ENCODE results near the gene IGLL1.
"Not testable (repeated sequence)": the region's sequence is repeated elsewhere in the genome, so short reads cannot be mapped to it uniquely, and the experiment has no call there.

IGLL1 gene

DNA sequence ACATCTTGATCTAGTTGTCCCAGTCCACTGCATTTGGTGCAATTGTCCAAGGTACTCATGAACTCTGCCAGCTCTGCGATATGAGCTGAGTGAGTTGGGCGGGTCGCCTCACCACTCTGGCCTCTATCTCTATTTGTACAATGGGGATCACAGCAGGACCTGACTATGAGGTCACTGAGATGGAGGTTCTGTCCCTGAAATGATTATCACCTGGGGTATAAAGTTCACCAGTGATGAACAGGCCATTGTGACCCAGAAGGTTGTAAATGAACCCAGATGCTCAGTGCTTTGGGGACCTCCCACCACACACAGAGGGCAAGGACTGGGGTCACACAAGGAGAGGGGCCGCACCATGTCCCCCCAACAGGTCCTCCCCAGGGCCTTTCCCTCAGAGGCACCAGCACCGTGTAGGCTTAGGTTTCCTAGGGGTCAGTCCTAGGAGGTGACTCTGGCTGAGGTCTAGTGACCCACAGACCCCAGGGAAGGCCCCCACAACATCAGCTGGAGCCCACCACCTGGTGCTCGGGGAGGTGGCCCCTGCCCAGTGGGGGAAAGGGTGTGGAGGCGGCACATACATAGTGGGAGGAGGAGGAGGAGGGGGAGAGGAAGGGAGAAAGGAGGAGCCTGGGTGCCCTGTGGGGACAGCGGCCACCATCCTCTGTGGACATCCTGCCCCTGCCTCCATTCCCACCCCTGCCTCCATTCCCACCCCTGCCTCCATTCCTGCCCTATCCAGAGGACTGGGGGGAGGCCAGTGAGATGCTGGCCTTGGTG lies 25.0 kb upstream of the IGLL1 start:
- TF ChIP-seq MYC (IDR thresholded peaks at IDR 0.05; ENCODE audit: low read depth, low read length) (no peak), POLR2A (IDR thresholded peaks at IDR 0.05; ENCODE audit: extremely low read depth, insufficient read length) (no peak)
- TF ChIP-seq, protein P1, sequence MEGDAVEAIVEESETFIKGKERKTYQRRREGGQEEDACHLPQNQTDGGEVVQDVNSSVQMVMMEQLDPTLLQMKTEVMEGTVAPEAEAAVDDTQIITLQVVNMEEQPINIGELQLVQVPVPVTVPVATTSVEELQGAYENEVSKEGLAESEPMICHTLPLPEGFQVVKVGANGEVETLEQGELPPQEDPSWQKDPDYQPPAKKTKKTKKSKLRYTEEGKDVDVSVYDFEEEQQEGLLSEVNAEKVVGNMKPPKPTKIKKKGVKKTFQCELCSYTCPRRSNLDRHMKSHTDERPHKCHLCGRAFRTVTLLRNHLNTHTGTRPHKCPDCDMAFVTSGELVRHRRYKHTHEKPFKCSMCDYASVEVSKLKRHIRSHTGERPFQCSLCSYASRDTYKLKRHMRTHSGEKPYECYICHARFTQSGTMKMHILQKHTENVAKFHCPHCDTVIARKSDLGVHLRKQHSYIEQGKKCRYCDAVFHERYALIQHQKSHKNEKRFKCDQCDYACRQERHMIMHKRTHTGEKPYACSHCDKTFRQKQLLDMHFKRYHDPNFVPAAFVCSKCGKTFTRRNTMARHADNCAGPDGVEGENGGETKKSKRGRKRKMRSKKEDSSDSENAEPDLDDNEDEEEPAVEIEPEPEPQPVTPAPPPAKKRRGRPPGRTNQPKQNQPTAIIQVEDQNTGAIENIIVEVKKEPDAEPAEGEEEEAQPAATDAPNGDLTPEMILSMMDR (IDR thresholded peaks at IDR 0.05; ENCODE audit: low read depth, low read length): no peak
- TF ChIP-seq, protein P2, sequence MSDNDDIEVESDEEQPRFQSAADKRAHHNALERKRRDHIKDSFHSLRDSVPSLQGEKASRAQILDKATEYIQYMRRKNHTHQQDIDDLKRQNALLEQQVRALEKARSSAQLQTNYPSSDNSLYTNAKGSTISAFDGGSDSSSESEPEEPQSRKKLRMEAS (IDR thresholded peaks at IDR 0.05; ENCODE audit: low read depth, low read length): no peak
- H3K4me3 ChIP-seq (ENCODE audit: low read depth, low read length): no peak overlapping the region
- DNase-seq (ENCODE audit: low read depth): no peak

DNA sequence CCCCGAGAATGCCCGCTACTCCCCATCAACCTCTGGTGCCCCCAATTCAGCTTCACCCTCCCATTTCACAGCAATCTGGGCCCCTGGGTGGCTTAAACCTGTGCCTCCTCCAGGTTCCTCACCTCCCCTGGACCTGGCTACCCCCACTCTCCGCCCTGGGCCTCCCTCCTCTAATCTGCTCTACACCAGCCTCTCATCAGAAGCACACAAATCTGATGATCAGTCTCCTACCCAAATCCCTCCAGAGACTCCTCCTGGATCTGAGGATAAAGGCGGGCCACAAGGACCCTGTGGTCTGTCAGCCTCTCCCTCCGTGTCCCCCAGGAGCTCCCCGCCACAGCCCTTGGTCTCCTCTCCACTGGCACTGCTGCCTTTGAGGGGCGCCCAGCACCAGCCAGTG lies 23.2 kb upstream of the IGLL1 start:
- DNase-seq (ENCODE audit: low read depth): no peak
- TF ChIP-seq MYC (IDR thresholded peaks at IDR 0.05; ENCODE audit: low read depth, low read length): no peak
- TF ChIP-seq, protein P1 (IDR thresholded peaks at IDR 0.05; ENCODE audit: low read depth, low read length): no peak
- no peak for TF ChIP-seq POLR2A (IDR thresholded peaks at IDR 0.05; ENCODE audit: extremely low read depth, insufficient read length)
- no peak overlapping the region for H3K4me3 ChIP-seq (ENCODE audit: low read depth, low read length)

DNA sequence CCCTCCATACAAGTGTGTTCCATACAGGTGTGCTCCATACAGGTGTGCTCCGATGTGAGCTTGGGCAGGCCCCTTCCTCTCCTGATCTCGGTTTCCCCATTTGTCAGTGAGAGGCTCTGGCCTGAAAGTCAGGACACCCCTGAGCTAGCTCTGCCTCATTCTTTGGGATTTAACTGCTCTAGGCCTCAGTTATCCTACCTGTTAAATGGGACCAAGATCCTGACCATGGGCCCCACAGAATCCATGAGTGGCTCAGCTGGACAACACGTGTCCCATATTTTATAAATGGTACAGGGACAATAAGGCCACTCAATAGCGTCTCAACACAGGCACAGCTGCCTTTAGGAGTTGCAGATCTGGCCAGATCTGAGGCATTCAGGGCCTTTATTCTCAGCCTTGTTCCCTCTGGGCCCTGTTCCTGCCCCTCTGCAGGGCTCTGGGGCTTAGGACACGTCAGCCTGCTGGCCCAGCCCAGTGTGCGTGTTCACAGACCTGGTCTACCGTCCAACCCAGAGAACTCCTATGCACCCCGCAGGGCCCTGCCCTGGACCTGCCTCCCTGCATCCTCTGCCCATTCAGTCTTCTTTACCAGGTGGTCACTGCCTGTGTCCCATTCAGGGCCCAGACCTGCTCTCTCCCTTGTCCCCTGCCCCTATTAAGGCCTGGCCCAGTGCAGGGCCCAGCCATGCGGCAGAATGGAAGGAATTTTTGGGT lies 18.9 kb upstream of the IGLL1 start:
- H3K4me3 ChIP-seq (ENCODE audit: low read depth, low read length): no peak overlapping the region
- TF ChIP-seq, protein P2 (IDR thresholded peaks at IDR 0.05; ENCODE audit: low read depth, low read length): no peak
- TF ChIP-seq MYC (IDR thresholded peaks at IDR 0.05; ENCODE audit: low read depth, low read length): no peak
- TF ChIP-seq, protein P1 (IDR thresholded peaks at IDR 0.05; ENCODE audit: low read depth, low read length): no peak
- TF ChIP-seq POLR2A (IDR thresholded peaks at IDR 0.05; ENCODE audit: extremely low read depth, insufficient read length): no peak
- DNase-seq (ENCODE audit: low read depth): no peak

DNA sequence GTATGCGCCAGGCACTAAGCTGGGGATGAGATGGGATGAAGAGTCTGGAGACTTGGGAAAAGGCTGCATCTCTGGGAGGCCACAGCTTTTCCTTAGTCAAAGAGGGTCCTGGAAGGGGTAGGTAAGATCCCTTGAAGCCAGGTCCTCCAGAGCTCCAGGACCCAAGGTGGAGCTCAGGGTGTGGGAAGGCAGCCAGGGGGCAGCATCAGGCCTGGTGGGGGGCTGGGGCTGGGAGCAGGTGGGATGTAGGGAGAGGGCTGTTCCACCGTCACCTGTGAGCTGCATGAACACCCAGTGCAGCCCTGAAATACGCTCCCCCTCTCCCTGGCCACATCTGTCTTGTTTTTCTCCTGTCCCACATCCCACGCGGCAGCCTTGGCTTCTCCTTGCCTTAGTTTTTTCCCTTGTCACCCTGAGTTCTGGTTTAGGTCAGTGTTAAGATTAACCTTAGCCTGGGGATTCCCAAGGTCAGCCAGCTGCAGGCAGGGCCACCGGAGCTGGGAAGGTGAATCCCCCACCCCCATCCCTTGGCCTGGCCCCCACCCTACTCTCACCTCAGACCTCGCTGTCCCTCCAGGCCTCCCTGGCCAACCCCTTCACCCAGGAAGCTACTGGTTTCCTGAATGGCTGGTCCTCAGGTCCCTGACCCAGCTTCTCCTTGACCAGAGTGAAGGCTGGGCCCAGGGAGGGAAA lies 17.6 kb upstream of the IGLL1 start:
- H3K4me3 ChIP-seq (ENCODE audit: low read depth, low read length); DNase-seq (ENCODE audit: low read depth): not testable (repeated sequence)

DNA sequence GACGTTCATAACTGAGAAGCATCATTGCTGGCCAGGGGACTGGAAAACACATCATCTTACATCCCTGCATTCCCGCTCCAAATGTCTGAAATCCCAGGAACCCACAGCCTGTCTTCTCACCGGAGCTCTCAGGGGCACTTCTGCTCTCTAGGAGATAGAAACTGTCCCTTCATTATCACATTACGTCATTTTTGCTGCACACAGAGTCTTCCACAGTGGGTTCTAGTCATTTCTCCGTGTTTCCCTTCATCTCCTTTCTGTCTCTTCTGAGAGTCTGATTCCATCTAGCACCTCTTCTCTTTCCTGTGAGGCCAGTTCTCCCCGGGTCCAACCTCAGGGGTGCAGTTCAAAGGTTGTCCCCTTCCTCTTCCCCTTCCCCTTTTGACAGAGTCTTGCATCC lies 15.8 kb upstream of the IGLL1 start:
- not testable (repeated sequence) for DNase-seq (ENCODE audit: low read depth); H3K4me3 ChIP-seq (ENCODE audit: low read depth, low read length)

DNA sequence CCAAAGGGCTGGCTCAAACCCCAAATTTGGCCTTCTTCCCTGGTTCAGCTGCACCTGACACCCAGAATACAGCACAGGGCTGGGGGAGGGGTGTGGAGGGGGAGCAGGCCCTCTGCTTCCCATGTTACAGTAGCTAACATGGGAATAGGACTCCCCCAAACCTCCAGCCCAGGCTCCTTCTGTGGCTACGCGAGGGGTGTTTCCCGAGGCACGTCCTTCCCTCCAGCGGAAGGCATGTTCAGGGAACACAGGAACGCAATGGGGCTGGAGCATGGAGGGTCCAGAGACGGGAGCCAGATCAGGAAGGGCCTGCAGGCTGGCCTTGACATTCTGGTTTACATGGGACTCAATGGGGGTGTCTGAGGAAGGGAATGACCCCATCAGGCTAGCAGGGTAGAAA lies 11.8 kb upstream of the IGLL1 start:
- H3K4me3 ChIP-seq (ENCODE audit: low read depth, low read length): no peak overlapping the region
- no peak for DNase-seq (ENCODE audit: low read depth)
- no peak for TF ChIP-seq MYC (IDR thresholded peaks at IDR 0.05; ENCODE audit: low read depth, low read length)
- TF ChIP-seq, protein P1 (IDR thresholded peaks at IDR 0.05; ENCODE audit: low read depth, low read length): no peak
- no peak for TF ChIP-seq POLR2A (IDR thresholded peaks at IDR 0.05; ENCODE audit: extremely low read depth, insufficient read length)
- TF ChIP-seq, protein P2 (IDR thresholded peaks at IDR 0.05; ENCODE audit: low read depth, low read length): no peak
